MM.1S (cell line): Measurements from ENCODE around the gene MRC1.

ENCODE experiments used
- DNase-seq: peaks from one replicate; pipeline ENCODE4 v3.0.0-alpha.2; 2015
- H2AFZ ChIP-seq: fragments of 300-600 bp; sonication (generic); 2 replicates; pipeline ENCODE4 v1.6.0; 2016; ENCODE audit warnings: antibody characterized with exemption, low read length
- H3F3A ChIP-seq: fragments of 300-600 bp; sonication (generic); 2 replicates; pipeline ENCODE4 v1.6.1; 2016; ENCODE audit warnings: mild to moderate bottlenecking, antibody characterized with exemption, low read length, moderate library complexity, mixed read lengths; ENCODE audit not compliant: insufficient read depth
- H3K27ac ChIP-seq: fragments of 300-600 bp; sonication (generic); 2 replicates; pipeline ENCODE4 v1.5.1; 2016; ENCODE audit warnings: mild to moderate bottlenecking, low read length
- H3K27me3 ChIP-seq: fragments of 300-600 bp; sonication (generic); replicated peaks from 2 replicates; pipeline ENCODE4 v1.6.0; 2016; ENCODE audit warnings: low read length; ENCODE audit not compliant: insufficient read depth
- H3K36me3 ChIP-seq: fragments of 300-600 bp; sonication (generic); replicated peaks from 2 replicates; pipeline ENCODE4 v1.6.1; 2016; ENCODE audit warnings: mild to moderate bottlenecking, low read length, mixed read lengths; ENCODE audit not compliant: insufficient read depth
- H3K4me1 ChIP-seq: fragments of 300-600 bp; sonication (generic); 2 replicates; pipeline ENCODE4 v1.6.1; 2016; ENCODE audit warnings: low read length, mixed read lengths
- H3K4me2 ChIP-seq: fragments of 300-600 bp; sonication (generic); 2 replicates; pipeline ENCODE4 v1.6.0; 2016; ENCODE audit warnings: low read depth, low read length
- H3K4me3 ChIP-seq: fragments of 300-600 bp; sonication (generic); 2 replicates; pipeline ENCODE4 v1.5.1; 2016; ENCODE audit warnings: low read length, mixed read lengths
- H3K79me2 ChIP-seq: fragments of 300-600 bp; sonication (generic); 2 replicates; pipeline ENCODE4 v1.6.1; 2016; ENCODE audit warnings: mixed run types, low read length, mixed read lengths
- H3K9ac ChIP-seq: fragments of 300-600 bp; sonication (generic); 2 replicates; pipeline ENCODE4 v1.6.1; 2016; ENCODE audit warnings: low read length, mixed read lengths
- H3K9me2 ChIP-seq: fragments of 300-600 bp; sonication (generic); replicated peaks from 2 replicates; pipeline ENCODE4 v1.6.1; 2016; ENCODE audit warnings: mild to moderate bottlenecking, low read length, mixed read lengths; ENCODE audit not compliant: insufficient read depth
- H3K9me3 ChIP-seq: fragments of 300-600 bp; sonication (generic); replicated peaks from 2 replicates; pipeline ENCODE4 v1.6.1; 2016; ENCODE audit warnings: mild to moderate bottlenecking, low read length, mixed read lengths; ENCODE audit not compliant: insufficient read depth
- H4K20me1 ChIP-seq: fragments of 300-600 bp; sonication (generic); 2 replicates; pipeline ENCODE4 v1.6.1; 2016; ENCODE audit warnings: mild to moderate bottlenecking, low read length, moderate library complexity, mixed read lengths; ENCODE audit not compliant: insufficient read depth
- EZH2 ChIP-seq: fragments of 300-600 bp; sonication (generic); optimal IDR thresholded peaks from 2 replicates; pipeline ENCODE3; 2017; ENCODE audit warnings: low read depth, mild to moderate bottlenecking, antibody characterized with exemption, low read length, mixed read lengths
- EZH2phosphoT487 ChIP-seq: fragments of 300-600 bp; sonication (generic); IDR thresholded peaks from 2 replicates; pipeline ENCODE4 v1.6.1; 2018; ENCODE audit warnings: antibody characterized with exemption, low read length
- TF ChIP-seq, protein P1 (sequence below): fragments of 300-600 bp; sonication (generic); IDR thresholded peaks from 2 replicates; pipeline ENCODE4 v1.5.1; 2016; ENCODE audit warnings: antibody characterized with exemption, low read length, mixed read lengths

Gene MRC1

DNA sequence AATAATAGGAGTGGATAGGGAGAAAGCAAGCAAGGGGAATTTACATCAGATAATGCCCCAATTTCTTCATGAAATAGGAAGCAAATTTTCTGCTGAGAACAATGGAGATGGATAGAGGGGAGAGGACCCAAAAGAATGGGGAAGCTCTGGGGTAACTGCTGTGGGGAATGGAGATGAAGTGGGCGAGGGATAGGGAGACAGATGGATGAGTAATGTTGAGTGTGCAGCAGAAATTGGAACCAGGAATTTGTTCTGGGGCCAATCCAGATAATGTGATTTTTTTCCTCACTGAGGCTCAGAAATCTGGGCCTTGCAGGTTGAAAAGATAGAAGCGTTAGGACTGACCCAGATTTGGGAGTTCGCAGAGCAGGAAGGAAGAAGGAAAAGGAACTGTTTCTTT lies 24.5 kb upstream of the MRC1 start:
- no peak for DNase-seq
- no peak overlapping the region for H2AFZ ChIP-seq
- no peak overlapping the region for H3K4me2 ChIP-seq
- H3K79me2 ChIP-seq: no peaks in the 10 kb centered on the region
- H3K9ac ChIP-seq: no peak overlapping the region
- no peaks in the 10 kb centered on the region for H3K9me2 ChIP-seq
- TF ChIP-seq EZH2phosphoT487 (no peak), EZH2 (no peak)
- TF ChIP-seq, protein P1, sequence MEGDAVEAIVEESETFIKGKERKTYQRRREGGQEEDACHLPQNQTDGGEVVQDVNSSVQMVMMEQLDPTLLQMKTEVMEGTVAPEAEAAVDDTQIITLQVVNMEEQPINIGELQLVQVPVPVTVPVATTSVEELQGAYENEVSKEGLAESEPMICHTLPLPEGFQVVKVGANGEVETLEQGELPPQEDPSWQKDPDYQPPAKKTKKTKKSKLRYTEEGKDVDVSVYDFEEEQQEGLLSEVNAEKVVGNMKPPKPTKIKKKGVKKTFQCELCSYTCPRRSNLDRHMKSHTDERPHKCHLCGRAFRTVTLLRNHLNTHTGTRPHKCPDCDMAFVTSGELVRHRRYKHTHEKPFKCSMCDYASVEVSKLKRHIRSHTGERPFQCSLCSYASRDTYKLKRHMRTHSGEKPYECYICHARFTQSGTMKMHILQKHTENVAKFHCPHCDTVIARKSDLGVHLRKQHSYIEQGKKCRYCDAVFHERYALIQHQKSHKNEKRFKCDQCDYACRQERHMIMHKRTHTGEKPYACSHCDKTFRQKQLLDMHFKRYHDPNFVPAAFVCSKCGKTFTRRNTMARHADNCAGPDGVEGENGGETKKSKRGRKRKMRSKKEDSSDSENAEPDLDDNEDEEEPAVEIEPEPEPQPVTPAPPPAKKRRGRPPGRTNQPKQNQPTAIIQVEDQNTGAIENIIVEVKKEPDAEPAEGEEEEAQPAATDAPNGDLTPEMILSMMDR: no peak
- H3K27me3 ChIP-seq: no peaks in the 10 kb centered on the region
- no peaks in the 10 kb centered on the region for H4K20me1 ChIP-seq
- H3F3A ChIP-seq: no peaks in the 10 kb centered on the region
- H3K9me3 ChIP-seq: no peaks in the 10 kb centered on the region
- no peak overlapping the region for H3K27ac ChIP-seq
- 0 out of 2 replicates have a peak, but pooled peaks cover 6% of the 10 kb centered on the region for H3K4me1 ChIP-seq
- no peaks in the 10 kb centered on the region for H3K36me3 ChIP-seq
- no peak overlapping the region for H3K4me3 ChIP-seq

DNA sequence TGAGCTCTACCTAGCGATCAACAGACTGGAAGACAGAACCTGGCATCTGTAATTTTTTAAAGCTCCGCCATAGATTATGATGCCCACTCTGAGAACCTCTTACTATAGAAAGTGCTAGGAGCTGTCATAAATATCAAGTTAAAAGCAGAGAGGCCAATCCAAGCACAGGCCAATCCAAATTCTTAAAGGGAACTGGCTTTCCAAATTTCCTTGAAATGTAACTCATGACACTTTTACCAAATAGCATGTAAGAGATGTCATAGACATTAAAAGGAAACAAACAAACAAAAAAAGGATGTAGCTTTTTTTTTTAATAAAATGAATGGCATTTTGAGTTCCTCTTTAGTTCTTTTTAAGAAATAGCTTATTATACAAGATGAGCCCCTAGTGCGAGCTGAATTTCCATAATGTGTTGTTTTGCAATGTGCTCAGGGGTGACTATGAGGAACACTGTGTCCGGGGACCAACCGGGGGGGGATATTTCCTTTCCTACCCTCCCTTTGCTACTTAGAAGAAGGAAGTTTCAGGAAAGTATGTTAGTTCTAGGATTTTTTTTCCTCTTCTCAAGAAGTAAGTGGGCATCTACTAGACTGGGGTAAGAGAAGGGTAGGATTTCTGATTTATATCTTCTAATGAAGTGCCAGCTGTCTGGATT lies 23.7 kb upstream of the MRC1 start:
- no peak overlapping the region for H3K27ac ChIP-seq
- no peak overlapping the region for H3K4me2 ChIP-seq
- H4K20me1 ChIP-seq: no peaks in the 10 kb centered on the region
- H3K79me2 ChIP-seq: no peaks in the 10 kb centered on the region
- H2AFZ ChIP-seq: no peak overlapping the region
- TF ChIP-seq, protein P1: no peak
- no peaks in the 10 kb centered on the region for H3F3A ChIP-seq
- no peaks in the 10 kb centered on the region for H3K27me3 ChIP-seq
- no peak for DNase-seq
- H3K9ac ChIP-seq: no peak overlapping the region
- H3K9me3 ChIP-seq: no peaks in the 10 kb centered on the region
- no peaks in the 10 kb centered on the region for H3K36me3 ChIP-seq
- H3K4me3 ChIP-seq: no peak overlapping the region
- H3K9me2 ChIP-seq: no peaks in the 10 kb centered on the region
- 0 out of 2 replicates have a peak, but pooled peaks cover 6% of the 10 kb centered on the region for H3K4me1 ChIP-seq

DNA sequence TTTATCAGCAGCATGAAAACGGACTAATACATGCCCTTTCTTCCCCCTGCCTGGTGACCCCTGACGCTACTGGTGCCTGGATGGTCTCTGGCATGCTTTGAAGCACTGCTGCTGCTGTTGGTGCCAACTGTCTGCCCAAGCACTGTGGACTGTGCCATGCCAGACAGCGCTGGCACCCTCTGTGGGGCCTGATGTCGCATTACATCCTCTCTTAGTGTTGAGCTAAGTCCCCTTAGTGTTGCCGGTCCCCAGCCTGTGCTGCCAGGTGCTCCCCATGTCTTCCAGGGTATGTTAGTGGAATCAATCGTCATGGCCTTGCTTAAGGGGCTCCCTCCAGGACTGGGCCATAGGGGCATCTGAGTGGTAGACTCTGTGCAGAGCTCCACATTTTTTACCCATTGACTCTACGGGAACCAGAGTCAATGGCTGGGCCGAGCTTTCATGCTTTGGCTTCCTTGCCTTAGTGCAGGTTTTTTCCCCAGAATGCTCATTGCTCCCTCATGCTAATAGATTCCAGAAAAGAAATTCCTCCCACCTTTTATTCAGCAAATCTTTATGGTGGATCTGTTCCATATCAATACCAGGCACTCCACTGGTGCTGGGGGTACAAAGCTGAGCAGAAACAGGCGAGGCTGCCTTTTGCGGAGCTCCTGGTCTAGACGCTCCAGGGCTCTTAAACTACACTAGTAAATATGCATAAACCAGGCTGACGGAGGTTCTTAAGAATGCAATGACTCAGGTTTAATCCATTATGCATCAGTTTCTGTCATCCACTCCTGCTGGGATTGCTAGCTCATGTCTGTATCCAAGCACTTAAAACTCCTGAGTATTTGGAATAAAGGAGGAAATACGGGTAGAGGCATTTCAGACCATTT lies 21.8 kb upstream of the MRC1 start:
- no peaks in the 10 kb centered on the region for H3K9me3 ChIP-seq
- H4K20me1 ChIP-seq: no peaks in the 10 kb centered on the region
- no peaks in the 10 kb centered on the region for H3K79me2 ChIP-seq
- H3K4me3 ChIP-seq: no peak overlapping the region
- TF ChIP-seq, protein P1: no peak
- no peak for TF ChIP-seq EZH2phosphoT487
- no peak overlapping the region for H2AFZ ChIP-seq
- H3K36me3 ChIP-seq: no peaks in the 10 kb centered on the region
- peaks cover 7% of the 10 kb centered on the region; the same call in 1 of the 2 replicates for H3K4me1 ChIP-seq
- H3K4me2 ChIP-seq: no peak overlapping the region
- no peak for DNase-seq
- no peaks in the 10 kb centered on the region for H3K27me3 ChIP-seq
- H3F3A ChIP-seq: no peaks in the 10 kb centered on the region
- no peak overlapping the region for H3K9ac ChIP-seq
- H3K27ac ChIP-seq: no peak overlapping the region
- H3K9me2 ChIP-seq: no peaks in the 10 kb centered on the region
